GM18505 (cell line): ENCODE data around the gene SLC16A12.

ENCODE experiments used
- ATAC-seq: cut with Tn5 transposase; IDR thresholded peaks from one replicate; pipeline ENCODE4 v1.9.1; 2021; ENCODE audit not compliant: unreplicated experiment
- POLR2A ChIP-seq: IDR thresholded peaks from 4 replicates; pipeline ENCODE4 v1.6.1; 2011; ENCODE audit warnings: borderline replicate concordance; ENCODE audit not compliant: insufficient read depth, insufficient read length; ENCODE audit errors: extremely low read depth

The SLC16A12 gene

DNA sequence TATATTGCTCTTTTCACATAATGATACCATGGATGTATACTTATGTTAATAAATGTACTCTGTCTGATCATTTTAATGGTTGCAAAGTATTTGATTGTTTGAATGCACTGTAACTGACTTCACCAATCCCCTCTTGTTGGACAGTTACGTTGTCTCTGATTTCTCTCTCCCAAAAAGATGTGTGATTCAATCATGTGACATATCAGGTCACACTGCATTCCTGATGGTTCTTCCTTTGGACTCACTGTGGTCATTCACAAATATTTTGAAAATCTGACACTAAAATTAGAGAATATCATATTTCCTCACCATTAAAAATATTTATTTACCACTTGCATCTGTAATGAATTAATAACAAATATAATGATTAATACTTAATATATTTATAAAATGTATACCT is 22.2 kb downstream of the SLC16A12 start:
- no peak for ATAC-seq
- no peak for TF ChIP-seq POLR2A

DNA sequence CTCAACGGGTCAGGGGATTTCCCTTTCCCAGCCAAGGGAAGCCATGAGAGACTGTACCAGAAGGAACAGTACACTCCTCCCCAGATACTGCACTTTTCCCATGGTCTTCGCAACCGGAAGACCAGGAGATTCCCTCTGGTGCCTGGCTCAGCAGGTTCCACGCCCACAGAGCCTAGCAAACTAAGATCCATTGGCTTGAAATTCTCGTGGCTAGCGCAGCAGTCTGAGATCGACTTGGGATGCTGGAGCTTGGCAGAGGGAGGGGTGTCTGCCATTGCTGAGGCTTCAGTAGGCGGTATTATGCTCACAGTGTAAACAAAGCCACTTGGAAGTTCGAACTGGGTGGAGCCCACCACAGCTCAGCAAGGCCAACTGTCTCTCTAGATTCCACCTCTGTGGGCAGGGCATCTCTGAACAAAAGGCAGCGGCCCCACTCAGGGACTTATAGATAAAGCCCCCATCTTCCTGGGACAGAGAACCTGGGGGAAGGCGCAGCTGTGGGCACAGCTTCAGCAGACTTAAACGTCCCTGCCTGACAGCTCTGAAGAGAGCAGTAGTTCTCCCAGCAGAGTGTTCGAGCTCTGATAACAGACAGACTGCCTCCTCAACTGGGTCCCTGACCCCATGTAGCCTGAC is 29.6 kb downstream of the SLC16A12 start:
- no peak for TF ChIP-seq POLR2A
- no peak for ATAC-seq

DNA sequence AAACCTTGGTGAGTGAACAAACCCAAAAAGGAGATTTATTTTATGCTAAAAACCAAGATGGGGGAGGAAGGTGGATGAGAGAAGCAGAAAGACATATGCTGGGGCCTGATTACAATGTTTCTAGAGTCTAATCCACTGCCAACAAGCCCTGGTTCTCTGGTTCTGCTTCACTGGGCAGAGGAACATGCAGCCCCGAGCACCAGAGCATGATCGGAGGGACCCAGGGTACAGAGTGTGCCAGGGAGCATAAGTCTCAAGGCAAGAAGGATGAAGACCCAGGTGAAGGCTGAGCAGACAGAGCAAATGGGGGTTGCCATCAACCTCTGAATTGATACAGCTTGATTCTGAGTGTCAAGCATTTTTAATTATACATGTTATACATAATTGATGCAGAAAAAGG is 30.7 kb downstream of the SLC16A12 start:
- TF ChIP-seq POLR2A, result no peak
- no peak for ATAC-seq

DNA sequence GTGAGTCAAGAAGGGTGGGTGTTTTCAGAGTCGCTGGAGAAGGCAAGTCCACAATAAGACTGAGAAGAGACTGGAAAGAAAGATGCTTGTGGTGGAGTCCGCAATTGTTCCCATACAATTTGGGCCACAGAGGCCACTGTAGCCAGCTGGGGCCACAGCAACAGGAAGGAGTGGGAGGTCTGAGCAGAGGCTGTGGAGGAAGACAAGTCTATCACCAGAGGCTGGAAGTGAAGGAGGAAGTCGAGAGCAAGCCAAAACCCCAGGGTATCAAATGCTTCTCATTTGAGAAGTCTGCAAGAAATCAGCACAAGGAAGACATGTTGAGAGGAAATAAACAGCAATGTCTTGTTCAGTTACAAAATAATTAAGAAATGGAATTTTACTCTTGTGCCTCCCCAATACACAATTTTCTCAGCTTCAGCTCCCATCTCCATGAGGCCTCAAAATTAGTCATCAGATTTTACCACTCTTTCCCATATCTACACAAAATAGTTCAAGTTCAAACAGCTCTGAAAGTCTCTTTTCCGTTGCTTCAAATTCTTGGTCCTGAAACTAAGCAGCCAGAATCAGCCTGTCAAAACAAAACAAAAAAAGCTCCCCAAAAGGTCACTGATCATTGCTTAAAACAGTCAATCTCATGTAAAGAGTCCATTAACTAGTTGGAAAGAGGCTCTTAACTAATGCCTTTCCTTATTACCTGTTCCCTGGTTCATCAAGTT is 31.6 kb downstream of the SLC16A12 start:
- no peak for TF ChIP-seq POLR2A
- ATAC-seq, result no peak

DNA sequence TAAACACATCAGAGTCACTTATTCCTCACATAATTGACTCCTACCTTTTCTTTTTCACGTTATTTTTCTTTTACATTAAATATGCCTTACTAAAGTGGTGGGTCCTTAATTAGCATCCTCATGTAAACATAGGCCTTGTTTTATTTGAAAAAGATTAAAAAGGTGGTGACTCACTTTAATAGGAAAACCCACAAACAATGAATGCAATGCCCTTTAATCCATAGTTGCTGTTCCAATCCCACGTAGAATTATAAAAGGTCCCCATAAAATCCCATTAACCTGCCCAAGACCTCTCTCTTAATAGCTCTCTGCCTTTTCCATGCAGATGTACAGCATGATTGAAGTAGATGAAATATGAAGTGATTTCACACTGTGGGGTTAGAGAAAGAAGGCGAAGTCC is 32.2 kb downstream of the SLC16A12 start:
- ATAC-seq, result no peak
- TF ChIP-seq POLR2A, result no peak

DNA sequence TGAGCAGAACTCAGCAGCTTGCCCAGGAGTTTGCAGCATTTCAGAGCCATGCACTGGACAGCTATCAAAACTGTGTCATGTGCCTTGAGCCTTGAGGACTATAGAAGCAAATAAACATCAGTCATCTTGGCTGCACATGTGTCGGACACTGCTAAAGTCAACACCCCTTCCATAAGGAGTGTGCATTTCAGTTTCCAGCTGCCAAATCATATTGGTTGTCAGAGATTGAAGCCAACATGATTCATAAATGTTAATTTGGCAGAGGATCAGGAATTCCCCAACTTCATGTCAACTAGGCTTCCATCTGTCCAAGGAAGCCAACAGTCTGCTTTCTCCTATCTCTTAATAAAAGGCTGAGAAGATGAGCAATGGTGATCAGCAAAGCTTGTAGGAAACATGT is 32.8 kb downstream of the SLC16A12 start:
- ATAC-seq, result no peak
- no peak for TF ChIP-seq POLR2A

DNA sequence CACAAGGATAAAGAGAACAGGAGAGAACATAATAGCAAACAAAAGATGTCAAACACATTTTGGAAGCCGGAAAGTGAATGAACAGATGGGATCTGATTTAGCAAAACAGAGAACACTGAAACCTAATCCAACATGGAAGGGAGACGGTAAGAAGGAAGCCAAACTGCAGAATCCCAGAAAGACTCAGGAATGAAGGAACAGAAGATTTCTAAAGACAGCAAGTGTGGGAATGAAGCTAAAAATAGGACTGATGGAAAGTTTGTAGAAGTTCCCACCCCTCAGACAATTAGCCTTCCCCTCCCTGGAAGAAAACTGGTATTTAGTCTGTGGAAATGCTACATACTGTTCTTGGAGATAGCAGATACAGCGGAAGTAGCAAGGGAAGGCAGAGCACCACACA is 40.8 kb downstream of the SLC16A12 start:
- ATAC-seq, result no peak
- TF ChIP-seq POLR2A, result no peak

DNA sequence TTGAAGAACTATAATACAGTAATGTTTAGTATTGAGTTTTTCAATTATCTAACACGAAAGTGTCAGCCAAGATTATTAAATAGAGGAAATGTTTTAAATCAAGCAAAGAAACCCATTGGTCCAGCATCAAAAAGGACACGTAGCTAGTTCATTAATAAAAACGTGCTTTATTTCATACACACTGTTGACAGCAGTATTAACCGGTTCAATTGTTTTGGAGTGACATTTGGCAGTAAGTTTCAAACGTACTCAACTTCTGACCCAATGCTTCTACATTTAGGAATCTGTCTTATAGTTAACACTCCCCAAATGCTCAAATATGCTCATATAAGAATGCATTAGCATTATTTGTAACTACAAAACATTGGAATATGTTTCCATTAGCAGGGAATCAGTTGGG is 41.3 kb downstream of the SLC16A12 start:
- no peak for TF ChIP-seq POLR2A
- no peak for ATAC-seq

DNA sequence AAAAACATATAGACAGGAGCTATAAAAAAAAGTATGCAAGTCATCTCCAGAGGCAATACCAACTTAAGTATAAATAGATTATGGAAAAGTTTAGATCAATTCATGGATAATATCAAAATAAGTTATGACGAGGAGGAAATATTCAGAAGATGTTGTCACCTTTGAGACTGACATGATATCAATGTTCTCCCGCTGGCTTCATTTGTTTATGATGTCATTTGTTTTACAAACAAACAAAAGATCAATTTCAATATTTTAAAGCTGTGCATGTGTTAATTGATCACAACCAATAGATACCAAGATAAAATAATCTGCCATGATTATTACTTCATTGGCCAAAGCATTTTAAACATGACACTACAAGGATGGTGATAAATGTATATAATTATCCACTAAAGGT is 43.5 kb downstream of the SLC16A12 start:
- no peak for TF ChIP-seq POLR2A
- ATAC-seq, result no peak

DNA sequence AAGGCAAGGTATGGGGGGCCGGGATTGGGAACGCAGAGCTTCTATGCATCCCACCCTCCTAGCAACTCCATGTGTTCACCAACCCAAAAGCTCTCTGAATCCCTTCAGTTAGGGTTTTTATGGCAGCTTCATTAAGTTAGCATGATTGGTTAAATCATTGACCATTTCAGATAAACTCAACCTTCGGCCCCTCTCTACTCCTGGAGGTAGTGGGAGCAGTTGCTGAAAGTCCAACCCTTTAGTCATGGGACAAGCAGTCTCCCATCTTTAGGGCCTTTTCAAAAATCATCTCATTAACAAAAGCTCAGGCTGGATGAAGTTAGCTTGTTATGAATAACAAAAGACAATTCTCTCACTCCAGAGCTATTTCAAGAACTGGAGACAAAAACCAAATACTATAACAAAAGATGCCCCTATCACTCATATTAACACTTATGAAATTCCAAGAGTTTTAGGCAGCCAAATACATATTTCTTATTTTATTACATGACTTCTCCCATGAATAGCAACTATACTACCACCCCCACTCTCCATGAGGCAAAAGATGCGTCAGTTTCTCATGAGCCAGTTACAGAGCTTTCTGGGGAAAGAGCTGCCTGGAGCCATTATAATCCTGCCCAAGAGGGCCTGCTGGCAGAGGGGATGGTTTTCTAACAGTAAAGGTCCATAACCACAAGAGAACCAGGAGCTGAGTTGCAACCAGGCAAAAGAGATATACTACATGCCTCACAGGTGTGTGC is 44.6 kb downstream of the SLC16A12 start:
- no peak for ATAC-seq

DNA sequence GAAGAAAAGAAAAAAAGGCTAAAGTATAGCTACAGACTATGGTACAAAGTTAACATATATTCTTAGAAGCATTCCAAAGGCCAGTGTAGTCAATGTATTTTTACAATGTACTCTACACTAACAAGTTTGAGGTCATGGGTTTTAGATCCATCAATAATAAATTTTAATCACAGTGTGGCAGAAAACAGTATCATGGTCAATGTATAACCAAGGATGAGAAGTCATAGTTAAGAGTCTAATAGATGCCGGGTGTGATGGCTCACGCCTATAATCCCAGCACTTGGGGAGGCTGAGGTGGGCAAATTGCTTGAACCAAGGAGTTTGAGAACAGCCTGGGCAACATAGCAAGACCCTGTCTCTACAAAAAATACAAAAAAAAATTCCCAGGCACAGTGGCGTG is 53.1 kb downstream of the SLC16A12 start:
- no peak for ATAC-seq
- TF ChIP-seq POLR2A, result no peak

More for the DNA sequence above, 44.6 kb downstream of the SLC16A12 start:
- TF ChIP-seq POLR2A, result no peak

DNA sequence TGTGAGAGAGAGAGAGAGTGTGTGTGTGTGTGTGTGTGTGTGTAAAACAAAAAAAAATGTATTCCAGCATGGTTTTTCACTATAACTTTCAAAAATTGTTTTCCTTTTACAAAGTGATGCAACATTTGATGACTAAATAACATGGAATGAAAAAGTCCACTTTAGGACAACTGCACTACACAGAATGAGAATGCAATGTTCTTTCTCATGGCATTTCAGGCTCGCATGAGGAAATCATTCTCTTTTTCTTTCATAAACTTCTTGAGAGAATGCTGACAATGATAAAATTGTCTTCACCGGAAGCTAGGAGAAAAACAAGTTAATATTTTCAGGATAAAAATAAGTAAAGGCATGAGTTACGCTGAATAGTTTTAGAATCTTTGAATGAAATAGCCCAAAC is 53.7 kb downstream of the SLC16A12 start:
- no peak for ATAC-seq
- no peak for TF ChIP-seq POLR2A

DNA sequence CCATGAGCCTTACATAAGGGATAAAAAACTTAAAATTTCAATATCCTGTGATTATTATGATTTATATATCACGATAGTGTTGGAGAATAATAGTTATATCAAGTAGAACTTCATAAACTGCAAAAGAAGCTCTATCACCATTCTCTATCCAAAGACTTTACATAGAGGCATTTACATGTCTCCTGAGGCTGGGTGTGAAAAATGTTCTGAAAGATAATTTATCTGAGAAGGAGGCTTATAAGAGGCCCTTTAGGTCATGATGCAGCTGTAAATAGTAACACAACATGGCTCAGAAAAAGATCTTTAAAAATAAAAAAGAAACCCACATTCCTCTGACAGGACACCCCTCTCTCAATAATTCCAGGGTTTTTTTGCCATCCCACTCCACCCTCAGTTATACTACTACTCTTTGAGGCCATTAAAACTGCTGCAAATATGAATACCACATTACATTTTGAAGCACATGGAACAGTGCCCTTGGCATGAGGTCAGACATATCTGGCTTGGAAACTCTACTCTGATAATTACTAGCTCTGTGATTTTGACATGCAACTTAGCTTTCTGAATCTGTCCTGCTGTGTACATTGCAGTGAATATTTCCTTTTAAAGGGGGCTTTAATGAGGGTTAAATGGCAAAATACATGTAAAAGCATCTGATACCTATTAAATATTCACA is 55.5 kb downstream of the SLC16A12 start:
- ATAC-seq, result no peak

More for the DNA sequence above, 55.5 kb downstream of the SLC16A12 start:
- TF ChIP-seq POLR2A, result no peak
